ENCODE measurements around the gene LY9. TPM values are rescaled to one million over a fixed set of nuclear protein-coding genes. Genes with fewer than 3 reads are reported as not detected.
A peak's percentile ranks its signal among the peaks of the same experiment; 100 is the strongest.

Gene LY9
- total and polyA plus RNA-seq, 9 of the 15 experiments (the other 6 are each of a cell fraction or from before 2014, with no cell fraction given) = not detected

- TF ChIP-seq ATF3 (IDR thresholded peaks at IDR 0.05) (no peak), ATF3 (CRISPR knock-in tag; conservative IDR thresholded peaks at IDR 0.05) (no peak), ATF4 (CRISPR knock-in tag; IDR thresholded peaks at IDR 0.05) (no peak)
These were observed 65.0 kb downstream of the LY9 start (continued) for GRCh38 chr1:160860840-160861505.

GRCh38 chr1:160862203-160863060, 66.5 kb downstream of the LY9 start, which contains the start of gene CD244:
Gene CD244 (minus strand): TSS chr1:160862887. CDS start chr1:160862677, 210 bp downstream.
- Histone ChIP-seq H3K4me3 (no peak within 1 kb of the TSS), H3K27ac (ENCODE audit: extremely low read depth, low read depth, low read length) (no peak within 1 kb of the TSS), H4K20me1 (replicated peaks; ENCODE audit: control insufficient read depth, insufficient read depth, low read length) (0 out of 2 replicates have a peak, but pooled peaks cover 2% of the 10 kb centered on the region), H3K36me3 (ENCODE audit: control insufficient read depth, insufficient read depth, low read length) (no peaks in the 10 kb centered on the region), H3K27me3 (ENCODE audit: control insufficient read depth in 2 of 2, insufficient read depth in 2 of 2, low read length in 2 of 2) (peaks cover 4 to 27% of the 10 kb centered on the region in 2 experiments; a peak in 4 of 5 replicates), H3K9me1 (ENCODE audit: control insufficient read depth, insufficient read depth, low read length) (no peaks in the 10 kb centered on the region), H3K9me3 (replicated peaks; ENCODE audit: control insufficient read depth, insufficient read depth, low read depth, low read length) (no peaks in the 10 kb centered on the region), H3K4me1 (replicated peaks in 1 of 2; ENCODE audit: control insufficient read depth in 2 of 2, insufficient read depth in 2 of 2, low read length in 2 of 2) (no peaks in the 10 kb centered on the region), H3K4me2 (ENCODE audit: insufficient read depth, low read length) (no peak within 1 kb of the TSS), H2AFZ (ENCODE audit: low read depth, low read length) (no peak within 1 kb of the TSS), H3K79me2 (ENCODE audit: control insufficient read depth, insufficient read depth, low read length) (no peaks in the 10 kb centered on the region), H3K9ac (ENCODE audit: insufficient read depth in 1 of 2, low read depth in 2 of 2, low read length in 2 of 2) (peak within 1 kb of the TSS in 1 of 2 experiments; percentile 13; a peak in 1 of 4 replicates)
- peak; percentile 32; the same call in 2 of the 3 replicates for ATAC-seq
- no peak for DNase-seq (ENCODE audit: extremely low read depth in 1 of 4, low spot score in 3 of 4)
- BruUV-seq (replicated peaks) = no TSS peak
- WGBS (ENCODE audit: insufficient coverage, low coverage, missing lambda C conversion rate) = under 1% methylated on average over 12 of the region's 12 CpGs
- ChIA-PET POLR2A (interaction anchor here (1.0 kb wide), 1 partner anchor 121 kb away, joined by 5 read pairs; no protein-coding TSS in a partner anchor), CTCF (ENCODE audit: low intra/inter-chr PET ratio) (interaction anchor here (0.6 kb wide), 1 partner anchor 200 kb away, joined by 3 read pairs; no protein-coding TSS in a partner anchor)
- intact Hi-C loops (cut with micrococcal nuclease) (no loop called here), in situ Hi-C loops (cut with MboI) (no loop called here)
- no peak for FAIRE-seq
- no peak for TF ChIP-seq BCL6 (CRISPR knock-in tag; IDR thresholded peaks at IDR 0.05)
- no peak for TF ChIP-seq GABPA (tag; conservative IDR thresholded peaks at IDR 0.05; ENCODE audit: low read depth)
- no peak for TF ChIP-seq PPARD (CRISPR knock-in tag; IDR thresholded peaks at IDR 0.05)
- no peak for TF ChIP-seq FOXA3 (CRISPR knock-in tag; conservative IDR thresholded peaks at IDR 0.05 in 1 of 2, IDR thresholded peaks at IDR 0.05 in 1 of 2)
- no peak for TF ChIP-seq HDGF (IDR thresholded peaks at IDR 0.05)
- no peak for TF ChIP-seq GTF2B (IDR thresholded peaks at IDR 0.05; ENCODE audit: extremely low read depth, insufficient read length)
- TF ChIP-seq TEAD1 (CRISPR knock-in tag; IDR thresholded peaks at IDR 0.05) = no peak
- no peak for TF ChIP-seq ZBTB2 (IDR thresholded peaks at IDR 0.05)
- no peak for TF ChIP-seq BACH1 (tag; IDR thresholded peaks at IDR 0.05)
- TF ChIP-seq RAD51 (IDR thresholded peaks at IDR 0.05; ENCODE audit: borderline replicate concordance, low read depth) = no peak
- no peak for TF ChIP-seq ATF4 (CRISPR knock-in tag; IDR thresholded peaks at IDR 0.05)

Measured in K562 (cell line).